ENCODE data around the gene SEMA4D.

- TF ChIP-seq, protein P1, sequence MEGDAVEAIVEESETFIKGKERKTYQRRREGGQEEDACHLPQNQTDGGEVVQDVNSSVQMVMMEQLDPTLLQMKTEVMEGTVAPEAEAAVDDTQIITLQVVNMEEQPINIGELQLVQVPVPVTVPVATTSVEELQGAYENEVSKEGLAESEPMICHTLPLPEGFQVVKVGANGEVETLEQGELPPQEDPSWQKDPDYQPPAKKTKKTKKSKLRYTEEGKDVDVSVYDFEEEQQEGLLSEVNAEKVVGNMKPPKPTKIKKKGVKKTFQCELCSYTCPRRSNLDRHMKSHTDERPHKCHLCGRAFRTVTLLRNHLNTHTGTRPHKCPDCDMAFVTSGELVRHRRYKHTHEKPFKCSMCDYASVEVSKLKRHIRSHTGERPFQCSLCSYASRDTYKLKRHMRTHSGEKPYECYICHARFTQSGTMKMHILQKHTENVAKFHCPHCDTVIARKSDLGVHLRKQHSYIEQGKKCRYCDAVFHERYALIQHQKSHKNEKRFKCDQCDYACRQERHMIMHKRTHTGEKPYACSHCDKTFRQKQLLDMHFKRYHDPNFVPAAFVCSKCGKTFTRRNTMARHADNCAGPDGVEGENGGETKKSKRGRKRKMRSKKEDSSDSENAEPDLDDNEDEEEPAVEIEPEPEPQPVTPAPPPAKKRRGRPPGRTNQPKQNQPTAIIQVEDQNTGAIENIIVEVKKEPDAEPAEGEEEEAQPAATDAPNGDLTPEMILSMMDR (IDR thresholded peaks at IDR 0.05): no peak
- TF ChIP-seq POLR2A (IDR thresholded peaks at IDR 0.05): no peak
Observed at GRCh38 chr9:89325733-89326132, 172.2 kb downstream of the SEMA4D start.

Data from uterus (tissue), 2 donors.